GM19239 (cell line): ENCODE data around the gene DGKK.
"Not testable (repeated sequence)": the region's sequence is repeated elsewhere in the genome, so short reads cannot be mapped to it uniquely, and the experiment has no call there.

Experiments
- DNase-seq: peaks from one replicate; pipeline ENCODE4 v3.0.0; 2011; ENCODE audit warnings: low spot score; ENCODE audit not compliant: insufficient read length
- FAIRE-seq: peaks from 2 replicates; lab custom pipeline; 2011; peaks lifted over from hg19 to GRCh38; lab: Jason Lieb, UNC

DGKK gene

DNA sequence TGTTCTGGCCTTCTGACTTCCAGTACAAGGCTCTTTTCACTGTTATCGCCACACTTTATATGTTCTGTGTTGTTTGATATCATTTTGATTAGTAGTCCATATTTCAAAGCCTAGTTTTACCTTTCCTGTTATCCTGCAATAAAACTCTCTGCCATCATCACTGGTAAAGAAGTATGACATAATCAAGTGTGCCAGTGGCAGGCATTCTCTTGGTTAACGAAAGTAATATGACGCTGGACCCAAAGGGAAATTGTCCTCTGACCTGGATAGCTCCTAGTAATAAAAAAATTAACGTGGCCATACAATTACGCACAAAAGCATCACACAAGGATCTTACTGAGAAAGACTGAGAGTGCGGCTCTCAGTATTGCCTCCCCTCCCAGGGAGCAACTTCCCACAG is 33.8 kb downstream of the DGKK start:
- no peak for FAIRE-seq
- no peak for DNase-seq

DNA sequence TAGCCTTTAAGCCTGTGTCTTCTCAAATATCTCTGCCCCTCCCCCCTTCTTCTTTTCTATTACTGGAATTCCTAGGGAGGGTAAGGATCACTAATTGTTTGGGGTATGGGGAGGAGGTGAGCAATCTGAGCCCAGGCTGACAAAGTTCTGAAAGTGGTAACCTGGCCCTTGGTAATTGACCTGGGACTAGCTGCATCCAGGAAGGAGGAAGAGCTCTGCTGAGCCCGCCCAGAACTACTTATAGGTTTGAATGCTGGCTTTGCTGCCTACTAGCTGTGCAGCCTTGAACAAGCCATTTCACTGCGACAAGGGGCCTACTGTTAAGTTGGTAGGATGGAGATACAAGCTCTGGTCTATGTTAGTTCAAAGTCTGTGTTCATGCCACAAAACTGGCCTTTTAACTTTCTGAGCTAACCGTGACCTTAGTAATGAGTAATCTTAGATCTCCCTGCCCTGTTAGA is 37.8 kb downstream of the DGKK start:
- no peak for DNase-seq
- FAIRE-seq, result no peak

DNA sequence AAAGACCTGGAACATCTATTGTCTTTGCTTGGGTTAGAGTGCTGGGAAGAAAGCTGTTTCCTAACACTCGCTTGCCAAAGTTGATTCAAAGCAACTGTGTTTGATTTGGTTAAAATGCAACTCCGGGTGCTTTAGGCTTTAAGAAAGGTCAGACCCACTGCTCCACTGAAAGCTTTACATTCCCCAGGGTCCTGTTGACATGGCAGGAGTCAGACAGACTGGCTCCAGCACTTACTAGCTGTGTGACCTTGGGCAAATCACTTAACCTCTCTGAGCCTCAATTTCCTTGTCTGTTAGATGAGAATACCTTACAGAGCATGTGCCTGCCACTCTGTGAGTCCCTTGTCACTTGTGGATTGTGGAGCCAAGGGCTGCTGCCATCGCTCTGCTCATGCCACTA is 39.0 kb downstream of the DGKK start:
- no peak for FAIRE-seq
- no peak for DNase-seq

DNA sequence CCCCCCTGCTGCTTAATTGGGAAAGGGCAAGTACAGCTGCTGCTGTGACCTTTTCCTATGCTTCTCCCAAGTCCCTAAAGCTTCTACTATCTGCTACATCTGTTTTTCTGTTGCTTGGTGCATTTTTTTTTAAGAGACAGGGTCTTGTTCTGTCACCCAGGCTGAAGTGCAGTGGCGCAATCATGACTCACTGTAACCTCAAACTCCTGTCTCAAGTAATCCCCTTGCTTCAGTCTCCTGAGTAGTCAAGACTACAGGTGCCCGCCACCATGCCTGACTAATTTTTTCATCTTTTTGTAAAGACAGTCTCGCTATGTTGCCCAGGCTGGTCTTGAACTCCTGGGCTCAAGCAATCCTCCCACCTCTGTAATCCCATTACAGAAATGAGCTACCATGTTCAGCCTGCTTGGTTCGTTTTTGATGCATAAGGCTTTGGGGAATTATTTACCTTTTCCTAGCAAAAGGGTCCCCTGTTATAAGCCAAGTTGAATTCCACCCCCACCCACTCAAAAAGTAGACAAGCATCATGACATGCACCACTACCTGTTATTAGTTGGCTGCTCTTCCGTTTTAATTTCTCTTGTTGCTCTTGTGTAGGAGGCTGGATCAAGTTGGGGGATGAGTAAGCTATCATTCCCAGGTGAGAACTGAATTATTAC is 39.6 kb downstream of the DGKK start:
- FAIRE-seq (no peak), DNase-seq (no peak)

DNA sequence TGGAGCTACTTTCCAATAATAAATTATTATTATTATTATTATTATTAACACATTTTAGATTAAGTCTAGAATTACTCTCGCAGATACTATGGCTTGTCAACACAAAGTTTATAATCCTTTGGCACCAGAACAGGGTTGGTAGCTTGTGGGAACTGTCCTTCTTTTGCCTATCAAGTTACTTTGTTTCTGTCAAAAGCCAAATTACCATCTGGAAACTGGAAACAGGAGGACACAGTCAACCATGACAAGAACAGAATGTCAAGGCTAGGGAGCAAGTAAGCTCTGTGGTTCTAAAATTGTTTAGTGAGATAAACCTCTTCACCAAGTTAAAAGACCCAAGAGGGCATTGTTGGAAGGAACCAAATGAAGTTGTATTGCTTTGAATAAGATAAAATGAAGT is 42.5 kb downstream of the DGKK start:
- DNase-seq, result no peak
- FAIRE-seq, result no peak

DNA sequence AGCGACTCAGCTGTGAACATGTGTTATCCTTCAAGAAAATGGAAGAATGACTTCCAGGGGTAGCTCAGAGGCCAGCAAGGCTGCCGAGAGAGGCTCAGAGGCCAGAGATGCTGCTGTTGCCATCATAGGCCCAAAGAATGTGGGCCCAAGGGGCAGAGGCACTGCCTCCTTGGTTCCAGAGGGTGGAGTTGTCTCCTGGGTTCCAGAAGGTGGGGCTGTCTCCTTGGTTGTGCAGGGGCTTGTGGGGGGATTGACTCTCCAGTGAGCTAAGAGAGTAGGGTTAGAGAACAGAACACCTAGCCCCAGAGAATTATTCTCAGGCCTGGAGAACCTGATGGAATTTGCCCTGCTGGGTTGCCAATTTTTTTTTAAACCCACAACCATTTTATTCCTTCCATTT is 62.6 kb downstream of the DGKK start:
- no peak for FAIRE-seq
- DNase-seq, result no peak

DNA sequence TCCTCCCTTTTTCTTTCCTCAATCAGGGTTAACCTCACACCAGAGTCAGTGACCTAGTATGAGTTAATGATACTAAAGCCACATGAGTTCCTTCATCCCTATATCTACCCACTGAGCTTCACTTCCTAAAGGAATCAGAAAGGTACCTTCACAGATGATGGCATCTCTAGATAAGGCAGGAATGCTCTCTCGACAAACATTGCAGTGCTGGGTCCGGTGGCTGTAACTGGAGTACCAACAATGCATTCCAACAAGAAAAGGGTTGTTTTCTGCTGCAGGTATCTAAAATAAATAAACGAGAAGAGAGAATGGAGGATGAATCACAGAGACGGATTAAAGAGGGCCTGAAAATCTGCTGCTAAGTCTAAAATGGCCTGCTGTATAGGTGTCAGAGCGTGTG is 66.7 kb downstream of the DGKK start:
- DNase-seq (no peak), FAIRE-seq (no peak)

DNA sequence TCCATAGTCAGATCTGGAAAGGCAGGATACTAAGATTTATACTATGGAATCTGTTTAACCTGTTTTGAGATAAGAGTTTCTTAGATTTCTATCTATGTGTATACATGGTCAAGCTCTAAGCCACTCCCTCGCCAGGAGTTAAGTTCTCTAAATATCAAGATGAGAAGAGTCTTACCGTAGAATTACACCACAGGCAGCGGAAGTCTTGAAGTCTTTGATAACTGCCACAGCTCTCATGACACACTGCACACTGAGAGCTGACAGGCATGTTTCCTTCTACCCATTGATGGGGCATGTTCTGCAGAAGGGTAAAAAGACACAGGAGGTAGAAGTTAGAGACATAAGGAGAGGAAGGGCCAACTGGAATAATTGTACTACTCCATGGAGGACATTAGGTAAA is 67.7 kb downstream of the DGKK start:
- DNase-seq, result no peak
- no peak for FAIRE-seq

DNA sequence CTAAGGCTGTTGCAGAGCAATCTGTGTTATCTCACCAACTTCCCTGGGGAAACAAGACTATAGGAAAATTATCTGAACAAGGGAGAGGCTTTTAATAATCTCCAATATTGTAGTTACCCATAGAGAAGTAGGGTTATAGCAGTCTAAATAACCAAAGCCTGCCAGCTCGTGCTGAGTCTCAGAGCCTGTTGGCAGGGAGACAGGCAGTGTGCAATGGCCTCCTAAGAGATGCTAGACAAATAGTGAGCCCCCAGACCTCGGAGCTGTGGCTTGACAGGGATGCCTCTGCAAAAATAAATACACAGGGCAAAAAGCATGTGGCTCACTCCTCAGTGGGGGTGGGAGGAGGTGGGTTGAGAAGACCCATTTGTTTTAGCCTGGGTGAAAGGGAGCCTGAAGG is 76.7 kb downstream of the DGKK start:
- DNase-seq (no peak), FAIRE-seq (no peak)

DNA sequence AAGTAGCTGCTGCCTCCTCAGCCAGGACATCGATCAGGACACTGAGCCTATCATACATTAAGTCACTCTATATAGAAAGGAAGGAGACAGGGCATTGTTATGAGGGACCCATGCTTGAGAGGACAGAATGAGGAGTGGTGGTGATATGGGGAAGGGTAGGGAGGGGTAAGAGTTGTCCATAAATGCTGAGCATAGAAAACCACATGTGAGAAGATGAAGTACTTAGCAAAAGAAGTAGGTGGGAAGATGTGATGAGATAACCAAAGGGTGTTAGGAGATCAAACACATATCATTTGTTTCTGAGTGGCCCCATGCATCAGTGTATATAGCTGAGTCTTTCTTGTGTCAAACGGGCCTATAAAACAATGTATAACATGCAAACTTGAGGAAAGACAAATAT is 84.1 kb downstream of the DGKK start:
- DNase-seq, result no peak
- no peak for FAIRE-seq

DNA sequence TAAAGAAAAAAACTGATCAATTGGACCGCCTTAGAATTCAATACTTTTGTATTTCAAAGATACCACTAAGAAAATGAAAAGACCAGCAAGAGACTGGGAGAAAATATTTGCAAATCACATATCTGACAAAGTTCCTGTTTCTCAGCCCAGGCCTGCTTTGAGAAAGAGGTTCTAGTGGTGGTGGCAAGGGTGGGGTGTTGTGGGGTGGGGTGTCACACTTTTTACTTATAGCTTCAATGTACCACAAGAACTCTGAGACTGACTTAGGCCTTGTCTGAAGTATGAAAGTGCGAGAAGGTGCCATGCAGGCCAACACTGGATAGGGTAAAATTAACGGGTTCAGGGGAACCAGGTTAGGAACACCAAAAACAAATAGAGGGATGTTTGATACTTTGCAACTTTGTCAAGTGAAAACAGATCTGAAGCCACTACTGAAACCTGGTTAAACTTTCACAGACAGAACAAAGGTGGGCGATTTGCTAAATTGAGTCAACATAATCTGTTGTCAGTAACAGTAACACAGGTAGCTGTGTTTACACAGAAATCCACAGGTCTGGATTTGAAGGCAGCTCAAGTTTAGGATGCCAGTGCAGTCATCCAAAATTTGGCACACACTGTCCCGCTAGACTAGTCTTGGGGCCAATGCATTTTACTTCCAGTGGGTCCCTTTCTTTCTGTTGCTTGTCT is 88.8 kb downstream of the DGKK start:
- FAIRE-seq, result no peak
- DNase-seq, result no peak

DNA sequence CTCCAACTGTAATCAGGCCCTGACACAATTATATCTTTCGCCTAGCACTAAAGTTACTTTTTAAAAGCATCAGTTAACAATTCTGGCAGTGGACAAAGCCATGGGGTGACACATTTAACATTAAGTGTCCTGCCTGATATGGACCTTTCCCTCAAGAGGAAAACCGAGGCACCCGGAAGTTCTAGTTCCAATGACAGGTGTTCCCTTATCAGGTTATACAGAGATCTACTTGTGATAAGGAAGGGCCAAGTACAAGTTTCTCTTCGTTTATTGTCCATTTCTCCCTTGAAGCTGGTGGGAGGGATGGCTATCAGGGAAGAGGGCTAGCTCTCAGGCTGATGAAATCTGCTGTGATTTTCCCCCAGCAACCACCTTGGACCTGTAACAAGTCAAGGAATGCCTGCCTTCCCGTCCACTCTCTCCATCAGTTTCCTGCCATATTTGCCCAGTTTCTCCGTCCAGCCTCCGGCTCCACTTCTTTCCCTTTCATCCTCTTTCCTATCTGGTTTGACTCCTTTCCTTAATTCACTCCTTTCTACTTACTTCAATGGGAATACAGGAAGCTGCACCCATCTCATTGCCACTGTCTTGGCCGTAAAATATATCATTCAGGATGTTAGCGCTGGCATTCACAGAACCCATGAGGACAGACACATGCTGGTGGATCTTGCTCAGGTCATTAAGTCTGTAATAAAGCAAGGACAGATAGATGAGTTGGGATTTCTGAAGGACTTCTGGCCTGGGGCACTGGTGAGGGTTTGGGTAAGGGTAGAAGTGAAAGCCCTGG is 95.0 kb downstream of the DGKK start:
- DNase-seq (no peak), FAIRE-seq (no peak)

DNA sequence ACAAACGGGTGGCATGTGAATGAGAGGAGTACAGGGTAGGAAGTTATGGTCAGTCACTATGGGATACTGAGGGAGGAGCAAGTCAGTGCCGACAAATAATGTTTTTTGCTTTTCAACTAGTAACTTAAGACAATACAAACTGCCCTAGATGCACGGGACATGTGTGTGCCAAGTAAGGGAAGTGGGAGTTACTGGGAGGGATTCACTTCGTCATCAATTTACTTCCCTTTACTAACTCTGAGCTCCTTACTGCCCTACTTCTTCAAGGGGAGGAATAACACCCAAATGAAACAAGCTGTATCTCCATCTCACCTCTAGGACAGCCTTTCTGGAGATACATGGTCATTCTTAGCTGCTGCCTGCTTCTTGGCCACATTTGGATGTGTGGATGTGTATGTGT is 97.7 kb downstream of the DGKK start:
- FAIRE-seq, result no peak
- DNase-seq, result no peak

DNA sequence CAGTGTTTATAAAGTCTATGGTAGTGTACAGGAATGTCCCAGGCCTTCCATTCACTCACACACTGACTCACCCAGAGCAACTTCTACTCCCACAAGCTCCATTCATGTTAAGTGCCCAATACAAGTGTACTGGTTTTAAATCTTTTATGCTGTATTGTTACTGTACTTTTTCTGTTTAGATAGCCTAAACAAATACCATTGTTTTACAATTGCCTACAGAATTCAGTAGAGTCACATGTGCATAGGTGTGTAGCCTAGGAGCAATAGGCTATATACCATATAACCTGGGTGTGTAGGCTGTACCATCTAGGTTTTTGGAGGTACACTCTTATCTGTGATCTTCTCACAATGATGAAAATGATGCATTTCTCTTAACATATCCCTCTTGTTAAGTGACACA is 126.7 kb downstream of the DGKK start:
- no peak for FAIRE-seq
- DNase-seq, result no peak

DNA sequence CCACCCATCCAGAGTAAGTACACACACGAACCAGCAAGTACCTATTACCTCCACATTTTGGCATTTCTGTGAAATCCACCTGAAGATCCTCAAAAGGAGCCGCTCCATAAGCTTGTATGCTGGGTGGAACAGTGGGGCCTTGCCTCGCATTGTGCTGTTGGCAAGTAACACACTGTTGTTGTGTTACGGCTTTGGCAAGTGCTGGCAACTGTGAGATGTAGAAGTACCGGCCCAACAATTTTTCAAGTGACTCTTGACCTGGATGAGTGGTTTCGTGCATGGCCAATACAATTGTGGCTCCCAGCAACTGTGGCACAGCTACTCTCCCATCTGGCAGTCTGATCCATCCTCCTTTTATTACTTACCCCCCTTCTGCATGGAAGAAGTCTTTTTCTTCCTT is 137.3 kb downstream of the DGKK start:
- FAIRE-seq (no peak), DNase-seq (no peak)

DNA sequence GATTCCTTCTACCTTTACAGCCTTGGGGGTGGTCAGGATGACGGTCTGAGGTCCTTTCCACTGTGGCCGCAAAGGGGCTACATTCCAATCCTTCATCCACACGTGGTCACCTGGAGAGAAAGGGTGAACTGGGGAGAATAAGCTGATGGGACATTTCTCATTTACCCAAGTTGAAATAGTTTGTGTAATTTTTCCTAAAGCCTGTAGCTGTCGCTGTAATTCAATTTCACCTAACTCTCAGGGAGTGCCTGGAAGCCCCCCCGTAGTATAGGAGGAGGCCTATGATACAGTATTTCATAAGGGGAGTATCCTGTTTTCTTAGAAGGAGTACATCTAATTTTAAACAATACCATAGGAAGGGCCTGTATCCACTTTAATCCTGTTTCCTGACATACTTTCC is 138.0 kb downstream of the DGKK start:
- FAIRE-seq, DNase-seq: not testable (repeated sequence)

DNA sequence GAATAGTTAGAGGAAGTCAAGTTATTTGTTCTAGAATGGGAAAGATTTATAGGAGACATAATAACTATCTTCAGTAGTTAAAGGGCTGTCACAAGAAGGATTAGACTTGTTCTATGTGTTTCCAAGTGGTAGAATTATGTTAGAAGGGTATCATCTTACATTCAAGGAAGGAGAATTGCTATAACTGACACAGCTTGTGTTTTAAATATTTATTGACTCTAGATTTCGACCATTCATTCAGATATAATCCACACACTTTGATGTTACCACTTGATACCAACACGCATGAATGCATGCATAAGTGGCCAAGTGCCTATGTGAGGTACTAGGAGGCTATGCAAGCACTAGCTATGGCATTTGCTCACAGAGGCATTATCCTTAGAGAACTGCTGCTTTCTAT is 143.4 kb downstream of the DGKK start:
- FAIRE-seq (peak; percentile 28), DNase-seq (no peak)
